ENCODE results near the gene HAAO.

Gene HAAO

DNA sequence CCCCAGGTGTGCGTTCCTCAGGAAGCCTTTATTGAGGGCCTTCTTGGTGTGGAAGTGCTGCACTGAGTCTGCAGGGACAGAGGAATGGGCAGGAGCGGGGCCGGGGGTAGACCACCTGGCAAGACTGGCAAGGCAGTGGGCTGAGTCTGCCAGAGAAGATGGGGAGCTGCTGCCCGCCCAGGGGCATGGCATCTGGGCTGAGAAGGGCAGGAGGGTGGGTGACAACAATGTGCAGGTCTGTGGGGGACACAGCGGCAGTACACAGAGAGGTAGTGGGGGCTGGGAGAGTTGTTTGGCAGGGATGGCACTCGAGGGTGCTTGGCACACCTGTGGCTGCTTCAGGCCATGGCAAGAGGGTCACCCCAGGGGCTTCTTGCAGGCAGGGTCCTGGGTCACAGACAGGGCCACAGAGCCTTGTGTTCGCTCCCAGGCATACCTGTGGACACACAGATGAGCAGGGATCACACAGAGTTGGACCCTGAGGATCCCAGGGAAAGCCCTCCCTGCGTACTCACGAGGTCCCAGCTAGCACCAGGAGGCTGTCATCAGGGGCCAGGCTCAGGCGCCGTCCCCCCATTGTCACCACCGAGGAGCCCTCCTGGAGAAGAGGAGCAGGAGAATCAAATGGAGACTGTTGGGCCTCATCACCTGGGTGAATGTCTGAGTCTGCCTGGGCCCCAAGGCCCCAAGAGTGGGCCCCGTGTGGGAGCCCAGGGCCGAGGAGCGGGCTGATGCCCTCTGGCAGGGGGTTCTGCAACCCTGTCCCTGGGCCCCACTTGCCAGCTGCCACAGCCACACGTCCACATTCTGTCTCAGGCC, 25.1 kb downstream of the HAAO start:
- DNase-seq: no peak

DNA sequence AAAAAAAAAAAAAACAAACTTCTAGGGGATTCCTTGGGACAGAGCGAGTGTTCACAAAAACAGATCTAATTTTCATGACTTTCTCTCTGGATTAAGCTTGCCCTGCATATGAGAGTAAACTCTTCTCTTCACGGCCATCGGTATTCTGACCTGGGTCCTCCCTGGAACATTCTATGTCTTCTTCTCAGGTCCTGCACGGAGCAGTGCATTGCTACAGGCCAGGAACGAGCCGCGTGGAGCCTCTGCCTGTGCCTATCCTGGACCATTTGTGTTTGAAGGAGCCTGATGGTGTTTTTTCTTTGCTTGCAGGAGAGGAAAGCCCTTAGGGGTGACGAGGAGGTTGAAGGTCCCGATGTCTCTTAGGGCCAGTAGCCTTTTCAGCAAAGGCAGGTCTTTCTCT, 26.7 kb downstream of the HAAO start:
- no peak for DNase-seq

GRCh38 chr2:42764901-42765300, 27.5 kb downstream of the HAAO start:
- DNase-seq: no peak

DNA sequence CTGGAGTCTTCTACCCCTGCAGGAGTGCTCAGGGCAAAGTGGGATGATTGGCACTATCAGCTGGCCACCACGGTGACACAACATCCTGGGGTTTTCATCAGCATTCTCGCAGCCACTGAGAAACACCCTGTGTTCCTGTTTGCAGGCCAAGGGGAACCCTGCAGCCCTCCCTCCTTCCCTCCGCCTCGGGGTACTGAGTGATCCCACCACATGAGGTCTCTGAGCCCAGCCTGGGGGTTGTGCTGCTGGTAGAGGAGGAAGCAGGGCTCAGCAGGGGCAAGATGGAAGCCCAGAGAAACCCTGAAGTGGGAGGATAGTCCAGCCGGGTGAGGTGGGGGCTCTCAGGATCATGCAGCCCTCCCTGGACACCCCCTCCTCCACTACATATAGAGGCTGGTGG, 28.3 kb downstream of the HAAO start, which contains the start of gene OXER1:
Gene OXER1, minus strand, starts transcription at position 40 of the 400 bp plus-strand sequence. CDS start 73 bp downstream, outside the sequence.
- no peak for DNase-seq

- no peak for DNase-seq
Measured at GRCh38 chr2:42762823-42763804, 29.3 kb downstream of the HAAO start.

DNA sequence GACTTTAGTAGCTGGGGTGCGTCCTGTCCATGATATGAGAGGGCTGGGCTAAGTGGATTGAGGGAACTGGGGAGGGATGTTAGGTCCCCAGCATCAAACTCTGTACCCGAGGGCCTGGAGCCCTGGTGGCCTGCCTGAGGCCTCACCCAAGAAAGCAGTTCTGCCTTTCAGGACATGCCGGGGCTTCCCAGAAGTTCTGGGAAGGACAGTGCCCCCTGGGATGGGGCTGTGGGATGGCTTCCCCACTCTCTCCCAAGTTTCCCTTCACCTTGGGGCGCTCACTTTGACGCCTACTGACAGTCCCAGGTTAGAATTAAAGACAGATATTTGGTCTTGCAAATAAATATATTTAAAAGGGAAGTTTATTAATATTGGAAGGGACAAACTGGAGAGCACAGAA, 30.2 kb downstream of the HAAO start:
- DNase-seq: no peak

DNA sequence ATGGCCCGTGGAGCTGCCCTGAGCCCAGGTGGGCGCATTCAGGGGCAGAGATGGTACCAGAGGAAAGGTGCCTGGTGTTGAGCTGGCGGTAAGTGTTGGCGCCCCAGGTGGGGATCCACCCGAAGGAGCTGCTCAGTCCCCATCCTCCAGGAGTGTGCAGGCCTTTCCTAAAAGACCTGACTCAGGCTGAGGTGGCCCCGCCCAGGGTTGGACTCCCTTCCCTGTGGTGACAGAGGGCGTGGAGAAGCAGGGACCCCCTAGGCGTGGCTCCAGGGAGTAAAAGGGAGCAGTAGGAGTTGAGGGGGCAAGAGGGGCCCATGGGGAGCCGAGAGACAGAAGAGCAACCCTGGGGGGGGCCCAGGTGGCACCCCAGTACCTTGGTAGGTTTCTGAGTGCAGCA, 30.8 kb downstream of the HAAO start:
- DNase-seq: no peak

DNA sequence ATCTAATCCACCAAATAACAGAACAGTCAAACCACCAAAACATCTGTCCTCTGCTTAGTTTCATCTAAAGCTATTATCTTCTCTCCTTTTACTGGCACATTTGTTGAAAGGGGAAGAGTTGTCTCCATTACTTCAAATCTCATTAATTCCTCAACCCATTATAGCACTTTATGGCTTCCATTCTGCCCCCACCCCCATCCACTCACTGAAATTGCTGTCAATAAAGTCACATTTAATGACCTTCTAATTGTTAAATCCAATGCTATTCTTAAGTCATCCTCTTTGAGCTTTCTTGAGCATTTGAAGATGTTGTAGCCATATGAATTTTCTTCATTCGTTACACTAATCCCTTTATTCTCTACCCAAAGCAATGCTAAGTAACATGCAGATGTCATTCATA, 33.6 kb downstream of the HAAO start:
- DNase-seq: no peak

- DNase-seq: no peak
Measured at GRCh38 chr2:42757981-42758740, 34.2 kb downstream of the HAAO start.

DNA sequence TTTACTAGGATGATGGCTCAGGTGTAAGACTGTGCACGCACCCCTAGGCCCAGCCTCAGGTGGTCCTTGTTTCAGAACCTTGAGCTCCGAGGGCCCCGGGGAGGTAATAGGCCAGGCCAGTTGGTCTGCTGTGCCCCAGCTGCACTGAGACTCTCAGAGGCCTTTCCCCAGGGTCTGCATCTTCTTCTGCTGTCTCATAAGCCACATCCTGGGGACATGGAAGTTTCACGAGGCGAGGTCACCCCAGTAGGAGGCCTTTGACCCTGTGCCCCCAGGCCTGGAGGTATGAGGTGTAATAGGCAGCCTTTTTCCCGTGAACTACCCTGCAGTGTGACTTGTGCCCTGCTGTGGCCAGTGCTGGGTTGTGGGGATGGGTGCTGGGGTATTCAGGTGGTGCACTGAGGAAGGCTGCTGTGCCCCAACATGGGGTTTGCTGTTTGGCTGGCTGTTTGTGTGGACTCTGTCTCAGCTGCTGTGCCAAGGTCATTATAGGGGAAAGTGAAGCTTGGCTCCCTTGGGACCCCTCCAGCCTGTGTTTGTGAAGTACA, 35.3 kb downstream of the HAAO start:
- DNase-seq: no peak

GRCh38 chr2:42756150-42756775, 36.1 kb downstream of the HAAO start:
- DNase-seq: no peak

- no peak for DNase-seq
Measured at GRCh38 chr2:42755191-42755880, 37.0 kb downstream of the HAAO start.

GRCh38 chr2:42754776-42755140, 37.6 kb downstream of the HAAO start:
- DNase-seq: no peak

- no peak for DNase-seq
Measured at GRCh38 chr2:42754021-42754775, 38.2 kb downstream of the HAAO start.

- no peak for DNase-seq
Measured at GRCh38 chr2:42752816-42753813, 39.3 kb downstream of the HAAO start.

DNA sequence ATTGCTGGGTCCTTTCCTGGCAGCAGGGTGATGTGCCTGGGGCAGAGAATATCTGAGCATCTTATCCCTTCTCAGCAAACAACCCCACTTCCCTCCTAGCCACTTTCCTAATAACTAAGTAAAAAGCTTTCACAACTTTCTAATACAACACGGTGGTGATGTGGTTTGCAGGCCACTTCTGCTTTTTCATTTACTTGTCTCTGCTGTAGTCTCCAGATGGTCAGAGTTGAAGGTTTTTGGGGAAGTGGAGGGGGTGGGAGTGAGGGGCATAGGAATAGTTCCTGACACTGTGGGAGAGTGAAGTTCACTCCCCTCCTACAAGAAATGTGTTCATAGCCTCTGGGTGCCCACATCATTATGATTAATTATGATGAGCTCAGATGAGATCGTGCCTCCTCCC, 40.1 kb downstream of the HAAO start:
- no peak for DNase-seq

DNA sequence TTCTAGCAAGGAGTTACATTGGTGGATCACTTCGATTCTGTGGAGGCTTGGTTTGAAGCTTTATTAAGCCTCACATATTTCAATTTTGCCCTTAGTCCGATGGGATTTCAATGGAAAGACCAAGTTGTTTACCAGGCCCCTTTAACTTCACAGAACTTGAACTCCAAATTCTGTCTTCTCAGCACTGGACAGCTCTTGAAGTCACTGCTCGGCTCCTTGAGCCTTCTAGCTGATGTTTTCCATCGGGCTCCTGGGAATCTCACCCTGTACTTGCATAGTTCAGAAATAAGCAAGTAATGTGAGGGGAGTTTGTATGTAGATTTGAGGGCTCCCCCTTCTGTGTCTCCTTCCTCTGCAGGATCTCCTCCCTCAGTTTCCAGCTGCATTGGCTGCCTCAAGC, 43.5 kb downstream of the HAAO start:
- DNase-seq: no peak

DNA sequence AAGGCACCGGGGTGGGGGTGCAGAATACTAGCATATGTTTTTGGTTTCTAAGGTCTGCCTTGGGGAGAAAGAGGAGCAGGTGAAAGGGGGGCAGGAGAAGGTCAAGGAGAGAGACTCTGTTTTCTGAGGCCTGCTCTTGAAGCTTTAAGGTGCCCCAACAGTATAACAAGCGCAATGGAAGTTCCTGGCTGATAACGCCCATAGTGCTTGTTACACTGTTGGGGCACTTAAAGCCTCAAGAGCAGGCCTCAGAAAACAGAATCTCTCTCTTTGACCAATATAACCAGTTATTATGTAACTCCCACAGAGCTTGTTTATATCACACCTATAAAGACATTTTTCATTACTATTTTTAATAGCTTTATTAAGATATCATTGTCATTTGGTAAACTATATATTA, 45.0 kb downstream of the HAAO start:
- no peak for DNase-seq

DNA sequence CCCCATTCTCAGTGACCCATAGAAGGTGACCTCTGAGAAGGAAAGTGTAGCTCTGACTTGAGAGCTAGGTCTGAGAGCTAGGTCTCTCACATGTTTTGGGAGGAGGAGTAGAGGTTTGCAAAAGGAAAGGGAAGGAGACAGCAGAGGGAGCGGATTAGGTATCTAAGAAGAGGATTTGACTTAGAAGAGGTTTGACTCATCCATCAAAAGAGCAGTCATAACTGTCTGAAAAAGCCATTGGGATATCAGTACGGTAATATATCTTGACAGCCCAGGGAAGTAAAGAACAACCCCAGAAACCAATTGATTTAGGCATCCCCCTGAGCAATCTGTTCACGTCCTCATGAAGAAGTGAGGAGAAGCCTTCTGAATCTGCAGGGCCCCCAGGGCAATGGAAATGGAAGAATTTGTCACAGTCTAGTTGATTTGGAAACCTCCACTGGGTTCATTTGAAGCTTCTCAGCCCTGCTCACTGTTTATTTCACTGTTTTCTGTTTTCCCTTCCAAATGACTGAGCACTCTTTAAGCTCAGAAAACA, 47.8 kb downstream of the HAAO start:
- no peak for DNase-seq

Measured in NCI-H2081 treated with DMSO at 0.1 percent for 48 hours (cell line).